SK-N-SH treated with all-trans-retinoic acid at 6 μM for 48 hours (cell line): ENCODE data around the gene JMJD1C.

Source experiments
- ATAC-seq: fragments of 200-7000 bp; cut with Tn5 transposase; 3 replicates; pipeline ENCODE4 v1.9.1; 2020; ENCODE audit warnings: mild to moderate bottlenecking, moderate library complexity
- ARNTL ChIP-seq: fragments of 450-650 bp; formaldehyde crosslinking; IDR thresholded peaks from 2 replicates; pipeline ENCODE4 v1.5.0; 2020; ENCODE audit warnings: low read depth, mild to moderate bottlenecking, moderate library complexity, borderline replicate concordance
- BACH2 ChIP-seq: fragments of 250-450 bp; sonication (Bioruptor Pico); IDR thresholded peaks from 2 replicates; pipeline ENCODE4 v1.9.0; 2021; ENCODE audit warnings: mild to moderate bottlenecking, borderline replicate concordance
- CREB5 ChIP-seq: fragments of 250-450 bp; sonication (Bioruptor Pico); IDR thresholded peaks from 2 replicates; pipeline ENCODE4 v1.5.1; 2020; ENCODE audit warnings: low read depth, mild to moderate bottlenecking, moderate library complexity
- CSDC2 ChIP-seq: fragments of 250-450 bp; sonication (Bioruptor Pico); IDR thresholded peaks from 2 replicates; pipeline ENCODE4 v1.5.0; 2020; ENCODE audit warnings: mild to moderate bottlenecking, moderate library complexity
- GLIS3 ChIP-seq: fragments of 250-450 bp; sonication (Bioruptor Pico); IDR thresholded peaks from 2 replicates; pipeline ENCODE4 v1.5.0; 2020; ENCODE audit warnings: mild to moderate bottlenecking, moderate library complexity
- ISL1 ChIP-seq: fragments of 250-450 bp; sonication (Bioruptor Pico); IDR thresholded peaks from 2 replicates; pipeline ENCODE4 v2.1.2; 2022; ENCODE audit warnings: mild to moderate bottlenecking, moderate library complexity
- OSR1 ChIP-seq: fragments of 250-450 bp; sonication (Bioruptor Pico); IDR thresholded peaks from 2 replicates; pipeline ENCODE4 v1.8.0; 2022; ENCODE audit warnings: moderate library complexity, mild to moderate bottlenecking, inconsistent platforms
- PATZ1 ChIP-seq: fragments of 250-450 bp; sonication (Bioruptor Pico); IDR thresholded peaks from 2 replicates; pipeline ENCODE4 v1.8.0; 2020; ENCODE audit warnings: mild to moderate bottlenecking, moderate library complexity, borderline replicate concordance
- POU6F1 ChIP-seq: fragments of 250-450 bp; sonication (Bioruptor Pico); IDR thresholded peaks from 2 replicates; pipeline ENCODE4 v1.8.0; 2021; ENCODE audit warnings: low read depth, mild to moderate bottlenecking, moderate library complexity, borderline replicate concordance
- PPARA ChIP-seq: fragments of 250-450 bp; sonication (Bioruptor Pico); IDR thresholded peaks from 2 replicates; pipeline ENCODE4 v1.5.0; 2020; ENCODE audit warnings: mild to moderate bottlenecking, borderline replicate concordance
- RARB ChIP-seq: fragments of 250-450 bp; sonication (Bioruptor Pico); IDR thresholded peaks from 2 replicates; pipeline ENCODE4 v1.8.0; 2021; ENCODE audit warnings: mild to moderate bottlenecking, moderate library complexity
- SNAI2 ChIP-seq: fragments of 250-450 bp; sonication (Bioruptor Pico); IDR thresholded peaks from 2 replicates; pipeline ENCODE4 v1.5.0; 2020; ENCODE audit warnings: mild to moderate bottlenecking, moderate library complexity
- TCF4 ChIP-seq: fragments of 250-450 bp; sonication (Bioruptor Pico); IDR thresholded peaks from 2 replicates; pipeline ENCODE4 v1.8.0; 2021; ENCODE audit warnings: mild to moderate bottlenecking, moderate library complexity, borderline replicate concordance
- TOX ChIP-seq: fragments of 250-450 bp; sonication (Bioruptor Pico); IDR thresholded peaks from 2 replicates; pipeline ENCODE4 v1.8.0; 2021; ENCODE audit warnings: mild to moderate bottlenecking, moderate library complexity, borderline replicate concordance
- TSHZ2 ChIP-seq: fragments of 250-450 bp; sonication (Bioruptor Pico); IDR thresholded peaks from 2 replicates; pipeline ENCODE4 v1.5.0; 2020; ENCODE audit warnings: mild to moderate bottlenecking, moderate library complexity
- ZC3H10 ChIP-seq: fragments of 250-450 bp; sonication (Bioruptor Pico); IDR thresholded peaks from 2 replicates; pipeline ENCODE4 v1.5.1; 2021; ENCODE audit warnings: mild to moderate bottlenecking, moderate library complexity
- ZFP3 ChIP-seq: fragments of 250-450 bp; sonication (Bioruptor Pico); IDR thresholded peaks from 2 replicates; pipeline ENCODE4 v1.5.0; 2020; ENCODE audit warnings: mild to moderate bottlenecking, moderate library complexity
- ZNF565 ChIP-seq: fragments of 450-650 bp; formaldehyde crosslinking; conservative IDR thresholded peaks from 2 replicates; pipeline ENCODE4 v1.5.0; 2020; ENCODE audit warnings: low read depth, mild to moderate bottlenecking, moderate library complexity
- ZNF70 ChIP-seq: fragments of 450-650 bp; formaldehyde crosslinking; IDR thresholded peaks from 2 replicates; pipeline ENCODE4 v1.5.0; 2020; ENCODE audit warnings: mild to moderate bottlenecking, moderate library complexity
- ZNF8 ChIP-seq: fragments of 450-650 bp; formaldehyde crosslinking; IDR thresholded peaks from 2 replicates; pipeline ENCODE4 v1.5.0; 2020; ENCODE audit warnings: mild to moderate bottlenecking, moderate library complexity
- TF ChIP-seq, protein P1 (sequence below): fragments of 250-450 bp; sonication (Bioruptor Pico); IDR thresholded peaks from 2 replicates; pipeline ENCODE4 v1.5.1; 2021; ENCODE audit warnings: mild to moderate bottlenecking, moderate library complexity

JMJD1C gene

DNA sequence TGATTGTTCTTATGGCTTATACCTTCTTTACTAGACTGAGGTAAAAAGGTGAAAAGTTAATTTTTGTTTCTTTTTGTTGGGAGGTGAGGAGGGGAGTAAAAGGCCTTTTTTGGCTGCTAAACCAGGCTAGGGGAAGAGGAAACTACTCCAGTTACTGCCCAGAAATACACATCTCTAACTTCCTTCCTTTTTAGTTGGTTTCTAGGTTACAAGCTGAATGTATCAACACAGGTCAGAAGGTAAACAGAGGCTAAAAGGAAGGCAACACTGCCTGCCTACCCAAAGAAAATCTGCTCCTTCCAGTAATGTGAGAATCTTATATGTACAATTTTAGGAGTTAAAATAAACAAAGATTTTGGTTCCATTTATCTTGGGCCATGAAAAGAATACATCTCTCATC lies 192.2 kb downstream of the JMJD1C start:
- ATAC-seq, result no peak
- TF ChIP-seq CREB5 (CRISPR knock-in tag) (no peak), TSHZ2 (CRISPR knock-in tag) (no peak), ZFP3 (CRISPR knock-in tag) (no peak), ARNTL (no peak), RARB (CRISPR knock-in tag) (no peak), PPARA (no peak), POU6F1 (CRISPR knock-in tag) (no peak), ISL1 (CRISPR knock-in tag) (no peak), GLIS3 (no peak)

DNA sequence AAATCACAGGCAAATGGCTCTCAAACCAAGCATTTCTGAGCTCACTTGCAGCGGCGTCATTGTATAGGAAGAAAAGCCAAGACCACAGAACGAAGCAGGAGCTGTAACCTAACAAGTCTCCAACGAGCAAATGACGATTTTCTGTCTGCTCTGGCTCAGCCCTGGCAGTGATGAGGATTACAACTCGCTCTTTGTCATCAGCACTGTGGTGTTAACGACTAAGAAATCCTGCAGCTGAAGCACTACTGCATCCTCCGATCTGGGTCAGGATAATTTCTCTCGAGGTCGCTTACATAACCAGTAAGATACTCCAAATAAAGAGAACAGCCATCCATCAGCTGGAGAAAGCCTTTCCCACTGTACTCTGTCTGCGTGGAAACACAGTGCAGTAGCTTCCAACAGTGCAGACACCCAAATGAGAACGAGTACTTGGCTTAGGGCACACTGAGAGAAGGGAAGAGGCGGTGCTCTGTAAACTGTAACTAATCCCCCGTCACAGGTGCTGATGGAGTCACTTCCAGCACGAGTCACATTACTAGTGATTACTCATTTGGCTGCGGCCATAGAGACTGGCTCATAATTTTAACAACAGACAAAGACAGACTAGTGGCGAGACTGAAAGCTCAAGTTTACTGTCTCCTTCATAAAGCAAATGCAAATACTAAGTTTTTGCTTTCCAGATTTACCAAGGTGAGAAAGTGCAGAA lies 196.8 kb downstream of the JMJD1C start:
- no peak for TF ChIP-seq CREB5 (CRISPR knock-in tag)
- TF ChIP-seq SNAI2 (CRISPR knock-in tag), result no peak
- no peak for TF ChIP-seq GLIS3
- TF ChIP-seq TOX (CRISPR knock-in tag), result no peak
- no peak for TF ChIP-seq ZNF565 (CRISPR knock-in tag)
- no peak for TF ChIP-seq ZNF8
- no peak for TF ChIP-seq BACH2 (CRISPR knock-in tag)
- TF ChIP-seq ZNF70 (CRISPR knock-in tag), result no peak
- TF ChIP-seq PPARA, result no peak
- TF ChIP-seq TCF4 (CRISPR knock-in tag), result no peak
- no peak for TF ChIP-seq OSR1 (CRISPR knock-in tag)
- TF ChIP-seq CSDC2 (CRISPR knock-in tag), result no peak
- TF ChIP-seq, protein P1, sequence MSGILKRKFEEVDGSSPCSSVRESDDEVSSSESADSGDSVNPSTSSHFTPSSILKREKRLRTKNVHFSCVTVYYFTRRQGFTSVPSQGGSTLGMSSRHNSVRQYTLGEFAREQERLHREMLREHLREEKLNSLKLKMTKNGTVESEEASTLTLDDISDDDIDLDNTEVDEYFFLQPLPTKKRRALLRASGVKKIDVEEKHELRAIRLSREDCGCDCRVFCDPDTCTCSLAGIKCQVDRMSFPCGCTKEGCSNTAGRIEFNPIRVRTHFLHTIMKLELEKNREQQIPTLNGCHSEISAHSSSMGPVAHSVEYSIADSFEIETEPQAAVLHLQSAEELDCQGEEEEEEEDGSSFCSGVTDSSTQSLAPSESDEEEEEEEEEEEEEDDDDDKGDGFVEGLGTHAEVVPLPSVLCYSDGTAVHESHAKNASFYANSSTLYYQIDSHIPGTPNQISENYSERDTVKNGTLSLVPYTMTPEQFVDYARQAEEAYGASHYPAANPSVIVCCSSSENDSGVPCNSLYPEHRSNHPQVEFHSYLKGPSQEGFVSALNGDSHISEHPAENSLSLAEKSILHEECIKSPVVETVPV, result no peak
- TF ChIP-seq ZC3H10 (CRISPR knock-in tag), result no peak
- TF ChIP-seq ISL1 (CRISPR knock-in tag), result no peak
- no peak for TF ChIP-seq PATZ1
- no peak for TF ChIP-seq RARB (CRISPR knock-in tag)

More for the DNA sequence above, 196.8 kb downstream of the JMJD1C start:
- peak; percentile 89 for ATAC-seq
